ENCODE measurements around the gene ZNF724.

GRCh38 chr19:23262920-23263319, 12.7 kb upstream of the ZNF724 start:
- TF ChIP-seq POLR2A (IDR thresholded peaks at IDR 0.05) (no peak), CTCF (IDR thresholded peaks at IDR 0.05) (no peak)
